GM23248 (cell line): ENCODE data around the gene CYTH2.

Experiments used
- EZH2 ChIP-seq: fragments of 200-600 bp; sonication (generic); IDR thresholded peaks from 2 replicates; pipeline ENCODE4 v1.6.1; 2018; ENCODE audit warnings: antibody characterized with exemption, mild to moderate bottlenecking; ENCODE audit not compliant: insufficient read depth, poor library complexity, severe bottlenecking
- EZH2phosphoT487 ChIP-seq: fragments of 200-600 bp; sonication (generic); IDR thresholded peaks from 2 replicates; pipeline ENCODE4 v1.6.1; 2018; ENCODE audit warnings: antibody characterized with exemption, moderate library complexity, mild to moderate bottlenecking, low read depth; ENCODE audit not compliant: insufficient read depth

DNA sequence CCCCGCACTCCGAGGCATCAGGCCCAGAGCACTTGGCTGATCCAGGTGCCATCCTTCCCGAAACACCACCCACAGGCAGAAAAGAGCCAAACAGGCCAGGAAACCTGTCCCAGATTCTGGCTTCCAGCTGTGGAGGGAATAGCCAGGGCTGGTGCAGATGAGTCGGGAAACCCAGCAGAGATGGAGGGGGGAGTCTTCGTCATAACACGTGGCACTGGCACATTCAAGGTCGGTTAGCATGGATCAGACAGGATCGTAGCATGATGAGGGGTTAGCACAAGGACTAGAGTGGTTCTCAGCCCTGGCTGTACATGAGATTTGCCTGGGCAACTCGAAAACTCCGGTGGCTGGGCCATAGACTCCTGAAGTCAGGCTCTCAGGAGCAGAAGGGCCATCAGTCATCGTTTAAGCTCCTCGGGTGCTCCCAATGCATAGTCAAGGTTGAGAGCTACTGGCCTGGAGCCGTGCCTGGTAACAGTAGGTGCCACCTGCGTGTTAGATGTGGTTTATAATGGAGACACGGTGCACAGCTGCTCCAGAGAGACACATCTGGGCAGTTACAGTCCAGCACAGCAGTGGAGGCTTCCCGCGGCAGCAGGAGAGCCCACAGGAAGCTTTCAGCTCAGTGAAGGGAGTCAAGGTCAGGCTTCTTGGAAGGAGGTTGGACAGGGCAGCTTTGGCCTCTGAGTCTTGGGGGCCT is 6.3 kb downstream of the CYTH2 start:
- TF ChIP-seq EZH2phosphoT487 (no peak), EZH2 (no peak)
